H9 (cell line): ENCODE results near the gene FUCA1. TPM values are rescaled to one million over a fixed set of nuclear protein-coding genes. Genes with fewer than 3 reads are reported as not detected.

Source experiments
- DNase-seq: peaks from one replicate; pipeline ENCODE4 v3.0.0-alpha.2; 2017
- H2AFZ ChIP-seq: one replicate; pipeline ENCODE4 v1.6.1; 2013; ENCODE audit warnings: mild to moderate bottlenecking, low read length, control low read depth, moderate library complexity
- H2AK5ac ChIP-seq: 2 replicates; pipeline ENCODE4 v1.6.1; 2013; ENCODE audit warnings: low read length, control low read depth, mixed read lengths; ENCODE audit not compliant: insufficient read length
- H2BK120ac ChIP-seq: one replicate; pipeline ENCODE4 v1.6.1; 2013; ENCODE audit warnings: low read depth, mild to moderate bottlenecking, low read length, control low read depth, inconsistent platforms; ENCODE audit not compliant: poor library complexity, severe bottlenecking
- H2BK12ac ChIP-seq: 2 replicates; pipeline ENCODE4 v1.6.1; 2013; ENCODE audit warnings: low read length, control low read depth, mixed read lengths, low read depth; ENCODE audit not compliant: insufficient read length
- H2BK15ac ChIP-seq: 2 replicates; pipeline ENCODE4 v1.6.1; 2013; ENCODE audit warnings: low read depth, low read length, control low read depth
- H2BK20ac ChIP-seq: one replicate; pipeline ENCODE4 v1.6.1; 2013; ENCODE audit warnings: low read depth, mild to moderate bottlenecking, low read length, control low read depth, inconsistent platforms; ENCODE audit not compliant: poor library complexity, severe bottlenecking
- H2BK5ac ChIP-seq: 2 replicates; pipeline ENCODE4 v1.6.1; 2013; ENCODE audit warnings: low read length, control low read depth, mixed read lengths; ENCODE audit not compliant: insufficient read length
- H3K14ac ChIP-seq: 2 replicates; pipeline ENCODE4 v1.6.1; 2013; ENCODE audit warnings: low read length, control low read depth; ENCODE audit not compliant: insufficient read depth
- H3K18ac ChIP-seq: 2 replicates; pipeline ENCODE4 v1.6.1; 2013; ENCODE audit warnings: low read depth, mild to moderate bottlenecking, mixed read lengths, low read length, control low read depth; ENCODE audit not compliant: insufficient read length
- H3K23ac ChIP-seq: 2 replicates; pipeline ENCODE4 v1.6.1; 2013; ENCODE audit warnings: low read length, control low read depth, mixed read lengths, low read depth; ENCODE audit not compliant: insufficient read length
- H3K23me2 ChIP-seq: 2 replicates; pipeline ENCODE4 v1.6.1; 2013; ENCODE audit warnings: low read depth, mild to moderate bottlenecking, mixed read lengths, low read length, control low read depth; ENCODE audit not compliant: insufficient read length, poor library complexity, severe bottlenecking
- H3K27ac ChIP-seq: 2 replicates; pipeline ENCODE4 v1.5.1; 2013; ENCODE audit warnings: low read length, control low read depth, mixed read lengths, low read depth; ENCODE audit not compliant: insufficient read length
- H3K27me3 ChIP-seq: 2 replicates; pipeline ENCODE4 v1.6.1; 2013; ENCODE audit warnings: low read length, control low read depth, inconsistent platforms; ENCODE audit not compliant: insufficient read depth
- H3K4ac ChIP-seq: 2 replicates; pipeline ENCODE4 v1.6.1; 2013; ENCODE audit warnings: low read depth, mild to moderate bottlenecking, control low read depth, inconsistent platforms, low read length, moderate library complexity
- H3K4me1 ChIP-seq: 2 replicates; pipeline ENCODE4 v1.6.1; 2013; ENCODE audit warnings: low read length, control low read depth, inconsistent platforms; ENCODE audit not compliant: insufficient read depth
- H3K4me2 ChIP-seq: 2 replicates; pipeline ENCODE4 v1.6.1; 2013; ENCODE audit warnings: low read length, control low read depth, mixed read lengths; ENCODE audit not compliant: insufficient read length, insufficient read depth
- H3K56ac ChIP-seq: 2 replicates; pipeline ENCODE4 v1.6.1; 2013; ENCODE audit warnings: low read depth, mild to moderate bottlenecking, mixed read lengths, low read length, control low read depth; ENCODE audit not compliant: insufficient read length
- H3K79me1 ChIP-seq: 2 replicates; pipeline ENCODE4 v1.6.1; 2013; ENCODE audit warnings: low read depth, mild to moderate bottlenecking, moderate library complexity, low read length, control low read depth, inconsistent platforms; ENCODE audit not compliant: insufficient read depth, poor library complexity, severe bottlenecking
- H3K79me2 ChIP-seq: 2 replicates; pipeline ENCODE4 v1.6.1; 2013; ENCODE audit warnings: low read length, control low read depth, inconsistent platforms; ENCODE audit not compliant: insufficient read depth
- H3K9ac ChIP-seq: 2 replicates; pipeline ENCODE4 v1.6.1; 2013; ENCODE audit warnings: low read length, control low read depth, mixed read lengths; ENCODE audit not compliant: insufficient read length; ENCODE audit errors: extremely low read depth
- H3K9me3 ChIP-seq: one replicate; pipeline ENCODE4 v1.6.1; 2013; ENCODE audit warnings: low read depth, low read length, inconsistent platforms; ENCODE audit not compliant: control insufficient read depth
- H3T11ph ChIP-seq: one replicate; pipeline ENCODE4 v1.6.1; 2013; ENCODE audit warnings: mild to moderate bottlenecking, low read length, control low read depth, inconsistent platforms
- H4K20me1 ChIP-seq: one replicate; pipeline ENCODE4 v1.6.1; 2013; ENCODE audit not compliant: control insufficient read depth, insufficient read length, insufficient read depth
- H4K5ac ChIP-seq: 2 replicates; pipeline ENCODE4 v1.6.1; 2013; ENCODE audit warnings: low read depth, mild to moderate bottlenecking, mixed read lengths, low read length, control low read depth; ENCODE audit not compliant: insufficient read length
- H4K8ac ChIP-seq: replicated peaks from 2 replicates; pipeline ENCODE4 v1.6.1; 2013; ENCODE audit warnings: low read length, control low read depth, mixed read lengths, low read depth; ENCODE audit not compliant: insufficient read length
- H4K91ac ChIP-seq: 2 replicates; pipeline ENCODE4 v1.6.1; 2013; ENCODE audit warnings: low read depth, mild to moderate bottlenecking, moderate library complexity, mixed read lengths, low read length, control low read depth; ENCODE audit not compliant: insufficient read length
- H3K27ac Mint-ChIP-seq, 3 experiments: 2 replicates in 2 of 3; 3 replicates in 1 of 3; pipeline ENCODE4 v1.8.0; 2020 to 2021; ENCODE audit warnings: mixed read lengths in 3 of 3, mild to moderate bottlenecking in 1 of 3, moderate library complexity in 1 of 3
- H3K27me3 Mint-ChIP-seq: 2 replicates; pipeline ENCODE4 v1.8.0; 2021; ENCODE audit warnings: low read depth, mild to moderate bottlenecking, moderate library complexity, mixed read lengths
- H3K36me3 Mint-ChIP-seq, 3 experiments: 2 replicates in 2 of 3; 3 replicates in 1 of 3; pipeline ENCODE4 v1.8.0; 2020 to 2021; ENCODE audit warnings: low read depth in 3 of 3, mixed read lengths in 3 of 3; ENCODE audit not compliant: insufficient read depth in 1 of 3
- H3K4me1 Mint-ChIP-seq, 2 experiments: 2 replicates each; pipeline ENCODE4 v1.8.0; 2020; ENCODE audit warnings: mixed read lengths in 2 of 2
- H3K4me3 Mint-ChIP-seq, 2 experiments: 2 replicates in 1 of 2; 3 replicates in 1 of 2; pipeline ENCODE4 v1.8.0; 2020 to 2021; ENCODE audit warnings: mild to moderate bottlenecking in 2 of 2, mixed read lengths in 2 of 2, moderate library complexity in 1 of 2
- H3K9me3 Mint-ChIP-seq, 2 experiments: 2 replicates in 1 of 2; 3 replicates in 1 of 2; pipeline ENCODE4 v1.8.0; 2020; ENCODE audit warnings: mild to moderate bottlenecking in 2 of 2, mixed read lengths in 2 of 2, moderate library complexity in 1 of 2
- WGBS: extraction: QIAGEN DNeasy Blood & Tissue Kit; methylation state at CpG from one replicate; pipeline ENCODE4 v1.1.7; 2013; ENCODE audit warnings: missing lambda C conversion rate, low lambda C conversion rate, mixed read lengths; ENCODE audit not compliant: insufficient read length; ENCODE audit errors: extremely low coverage; 5-methylcytosine and 5-hydroxymethylcytosine counted together
- total RNA-seq: library from RNA; stranded (reverse); gene quantifications from 2 replicates; pipeline ENCODE4 v1.2.1, GENCODE V29; 2021
- TF ChIP-seq, protein P1 (sequence below): fragments of 200-600 bp; sonication (generic); conservative IDR thresholded peaks from 3 replicates; pipeline ENCODE4 v1.8.0; 2021; ENCODE audit warnings: antibody characterized with exemption, mild to moderate bottlenecking

FUCA1 gene
- total RNA-seq, 1 experiment from 2014 or later, result 9.1 TPM

DNA sequence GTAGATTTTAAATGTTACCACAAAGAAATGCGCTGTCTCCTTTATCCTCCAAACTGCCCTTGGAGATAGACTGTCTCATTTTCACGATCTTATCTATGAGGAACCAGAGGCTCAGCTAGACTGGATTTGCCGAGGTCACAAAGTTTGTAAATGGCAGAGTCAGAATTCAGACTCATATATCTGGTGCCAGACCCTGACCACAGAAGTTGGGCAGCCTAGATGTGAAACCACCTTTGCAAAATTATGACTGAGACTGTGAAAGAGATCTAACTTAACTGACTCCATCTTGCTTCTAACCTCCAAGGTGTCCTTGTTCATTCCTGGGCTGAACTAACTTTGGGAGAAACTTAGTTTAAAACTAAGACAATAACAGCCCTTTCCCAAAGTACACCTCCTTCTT, 31.0 kb upstream of the FUCA1 start:
- H3K9me3 Mint-ChIP-seq, result no peaks in the 10 kb centered on the region
- H3K18ac ChIP-seq, result no peak overlapping the region
- no peak overlapping the region for H3T11ph ChIP-seq
- no peak overlapping the region for H2BK15ac ChIP-seq
- H3K4me1 Mint-ChIP-seq, result peaks cover 11 to 21% of the 10 kb centered on the region in 2 experiments
- no peak overlapping the region for H3K23ac ChIP-seq
- H4K20me1 ChIP-seq, result no peaks in the 10 kb centered on the region
- TF ChIP-seq, protein P1, sequence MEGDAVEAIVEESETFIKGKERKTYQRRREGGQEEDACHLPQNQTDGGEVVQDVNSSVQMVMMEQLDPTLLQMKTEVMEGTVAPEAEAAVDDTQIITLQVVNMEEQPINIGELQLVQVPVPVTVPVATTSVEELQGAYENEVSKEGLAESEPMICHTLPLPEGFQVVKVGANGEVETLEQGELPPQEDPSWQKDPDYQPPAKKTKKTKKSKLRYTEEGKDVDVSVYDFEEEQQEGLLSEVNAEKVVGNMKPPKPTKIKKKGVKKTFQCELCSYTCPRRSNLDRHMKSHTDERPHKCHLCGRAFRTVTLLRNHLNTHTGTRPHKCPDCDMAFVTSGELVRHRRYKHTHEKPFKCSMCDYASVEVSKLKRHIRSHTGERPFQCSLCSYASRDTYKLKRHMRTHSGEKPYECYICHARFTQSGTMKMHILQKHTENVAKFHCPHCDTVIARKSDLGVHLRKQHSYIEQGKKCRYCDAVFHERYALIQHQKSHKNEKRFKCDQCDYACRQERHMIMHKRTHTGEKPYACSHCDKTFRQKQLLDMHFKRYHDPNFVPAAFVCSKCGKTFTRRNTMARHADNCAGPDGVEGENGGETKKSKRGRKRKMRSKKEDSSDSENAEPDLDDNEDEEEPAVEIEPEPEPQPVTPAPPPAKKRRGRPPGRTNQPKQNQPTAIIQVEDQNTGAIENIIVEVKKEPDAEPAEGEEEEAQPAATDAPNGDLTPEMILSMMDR, result no peak
- no peak for DNase-seq
- no peak overlapping the region for H3K56ac ChIP-seq
- no peak overlapping the region for H2BK5ac ChIP-seq
- no CpG with 5 or more reads among the region's 3 CpGs for WGBS
- no peaks in the 10 kb centered on the region for H3K79me2 ChIP-seq
- no peak overlapping the region for H2AK5ac ChIP-seq
- no peak overlapping the region for H3K27ac Mint-ChIP-seq
- H3K9ac ChIP-seq, result no peak overlapping the region
- H3K27me3 Mint-ChIP-seq, result peaks cover 48% of the 10 kb centered on the region
- no peak overlapping the region for H4K91ac ChIP-seq
- H2AFZ ChIP-seq, result no peak overlapping the region
- no peaks in the 10 kb centered on the region for H3K79me1 ChIP-seq
- no peak overlapping the region for H4K5ac ChIP-seq
- H2BK20ac ChIP-seq, result no peak overlapping the region
- H3K4ac ChIP-seq, result no peak overlapping the region
- no peak overlapping the region for H3K4me2 ChIP-seq
- peaks cover 8% of the 10 kb centered on the region for H3K23me2 ChIP-seq
- no peaks in the 10 kb centered on the region for H3K9me3 ChIP-seq
- no peak overlapping the region for H3K27ac ChIP-seq
- peaks cover 8% of the 10 kb centered on the region; the same call in 1 of the 2 replicates for H3K27me3 ChIP-seq
- H3K14ac ChIP-seq, result no peak overlapping the region
- H3K36me3 Mint-ChIP-seq, result no peaks in the 10 kb centered on the region
- no peak overlapping the region for H3K4me3 Mint-ChIP-seq
- H4K8ac ChIP-seq, result no peak overlapping the region
- no peak overlapping the region for H2BK12ac ChIP-seq
- peaks cover 6% of the 10 kb centered on the region; the same call in 1 of the 2 replicates for H3K4me1 ChIP-seq
- H2BK120ac ChIP-seq, result no peak overlapping the region
